Inflammatory macrophage (primary cell): ENCODE results near the gene NCOR1.
"Not testable (repeated sequence)": the region's sequence is repeated elsewhere in the genome, so short reads cannot be mapped to it uniquely, and the experiment has no call there.

Experiments
- DNase-seq, 2 donors: peaks; one replicate each; pipeline ENCODE4 v3.0.0-alpha.2; 2020 to 2022

NCOR1 gene

DNA sequence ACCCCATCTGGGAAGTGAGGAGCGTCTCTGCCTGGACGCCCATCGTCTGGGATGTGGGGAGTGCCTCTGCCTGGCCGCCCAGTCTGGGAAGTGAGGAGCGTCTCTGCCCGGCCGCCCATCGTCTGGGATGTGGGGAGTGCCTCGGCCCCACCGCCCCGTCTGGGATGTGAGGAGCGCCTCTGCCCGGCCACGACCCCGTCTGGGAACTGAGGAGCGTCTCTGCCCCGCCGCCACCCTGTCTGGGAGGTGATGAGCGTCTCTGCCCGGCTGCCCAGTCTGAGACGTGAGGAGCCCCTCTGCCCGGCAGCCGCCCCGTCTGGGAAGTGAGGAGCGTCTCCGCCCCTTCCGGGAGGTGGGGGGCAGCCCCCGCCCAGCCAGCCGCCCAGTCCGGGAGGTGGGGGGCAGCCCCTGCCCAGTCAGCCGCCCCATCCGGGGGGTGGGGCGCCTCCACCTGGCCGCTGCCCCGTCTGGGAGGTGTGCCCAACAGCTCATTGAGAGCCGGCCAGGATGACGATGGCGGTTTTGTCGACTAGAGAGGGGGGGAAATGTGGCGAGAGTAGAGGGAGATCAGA, 69.9 kb downstream of the NCOR1 start:
- DNase-seq: not testable (repeated sequence)

DNA sequence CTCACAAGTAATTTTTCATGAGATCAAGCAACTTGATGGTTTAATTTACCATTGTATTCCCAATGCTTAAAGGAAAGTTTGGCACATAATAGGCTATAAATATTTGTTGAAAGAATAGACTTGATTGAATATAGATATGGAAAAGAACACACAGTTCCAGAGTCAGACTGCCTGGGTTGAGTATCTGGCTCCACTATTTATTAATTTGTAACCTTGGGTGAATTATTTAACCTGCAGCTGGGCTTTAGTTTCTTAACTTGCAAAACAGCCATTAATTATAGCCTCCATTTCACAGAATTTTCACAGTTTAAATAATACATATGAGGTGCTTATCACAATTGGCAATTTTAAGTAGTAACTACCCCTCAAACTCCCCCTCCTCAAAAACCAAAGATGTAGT, 73.6 kb downstream of the NCOR1 start:
- DNase-seq: no peak

DNA sequence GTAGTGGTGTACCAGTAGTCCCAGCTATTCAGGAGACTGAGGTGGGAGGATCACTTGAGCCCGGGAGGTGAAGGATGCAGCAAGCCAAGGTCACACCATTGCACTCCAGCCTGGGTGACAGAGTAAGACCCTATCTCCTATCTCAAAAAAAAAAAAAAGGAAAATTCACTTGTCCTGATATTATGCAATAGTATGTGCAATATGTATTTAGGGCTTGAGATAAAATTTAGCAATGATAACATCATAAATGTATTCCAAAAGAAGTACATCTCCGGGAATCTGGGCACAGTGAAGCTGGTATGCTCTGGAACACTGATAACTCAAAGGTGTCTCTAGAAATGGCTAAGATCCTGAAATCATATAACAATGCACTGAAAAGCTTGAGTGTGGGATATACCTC, 74.5 kb downstream of the NCOR1 start:
- no peak for DNase-seq

DNA sequence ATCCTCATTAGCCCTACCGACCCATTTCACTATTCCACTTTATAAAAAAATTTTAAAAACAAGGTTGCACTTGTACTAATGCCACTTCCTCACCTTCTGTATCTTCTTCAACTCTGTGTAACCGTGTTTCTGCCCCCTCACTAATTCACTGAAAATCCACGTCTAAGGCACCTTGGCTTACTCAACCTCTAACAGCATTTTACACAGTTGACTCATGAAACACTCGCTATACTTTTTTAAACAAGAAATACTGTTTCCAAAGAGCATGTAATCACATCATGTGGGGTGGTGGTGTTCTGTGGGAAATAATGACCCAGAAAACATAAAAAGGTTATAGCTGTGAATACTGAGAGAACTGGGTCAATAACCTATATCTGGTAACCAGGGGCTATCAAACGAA, 79.9 kb downstream of the NCOR1 start:
- no peak for DNase-seq

DNA sequence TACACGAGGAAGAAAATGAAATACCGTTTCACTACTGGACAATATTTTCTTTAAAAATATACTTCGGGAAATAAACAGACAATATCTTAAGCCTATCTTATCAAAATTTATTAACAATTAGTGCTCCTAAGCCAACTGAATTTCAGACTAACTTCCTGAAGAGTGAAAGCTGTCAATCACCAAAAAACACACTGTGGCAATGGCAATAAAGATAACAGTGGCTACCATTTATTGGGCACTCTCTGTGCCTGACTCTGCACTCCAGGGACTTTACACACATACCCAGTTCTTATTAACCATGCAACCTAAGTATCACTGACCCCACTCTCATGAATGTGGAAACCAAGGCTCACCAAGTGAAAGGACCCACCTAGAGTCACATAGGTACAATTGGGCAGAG, 83.7 kb downstream of the NCOR1 start:
- DNase-seq: no peak

DNA sequence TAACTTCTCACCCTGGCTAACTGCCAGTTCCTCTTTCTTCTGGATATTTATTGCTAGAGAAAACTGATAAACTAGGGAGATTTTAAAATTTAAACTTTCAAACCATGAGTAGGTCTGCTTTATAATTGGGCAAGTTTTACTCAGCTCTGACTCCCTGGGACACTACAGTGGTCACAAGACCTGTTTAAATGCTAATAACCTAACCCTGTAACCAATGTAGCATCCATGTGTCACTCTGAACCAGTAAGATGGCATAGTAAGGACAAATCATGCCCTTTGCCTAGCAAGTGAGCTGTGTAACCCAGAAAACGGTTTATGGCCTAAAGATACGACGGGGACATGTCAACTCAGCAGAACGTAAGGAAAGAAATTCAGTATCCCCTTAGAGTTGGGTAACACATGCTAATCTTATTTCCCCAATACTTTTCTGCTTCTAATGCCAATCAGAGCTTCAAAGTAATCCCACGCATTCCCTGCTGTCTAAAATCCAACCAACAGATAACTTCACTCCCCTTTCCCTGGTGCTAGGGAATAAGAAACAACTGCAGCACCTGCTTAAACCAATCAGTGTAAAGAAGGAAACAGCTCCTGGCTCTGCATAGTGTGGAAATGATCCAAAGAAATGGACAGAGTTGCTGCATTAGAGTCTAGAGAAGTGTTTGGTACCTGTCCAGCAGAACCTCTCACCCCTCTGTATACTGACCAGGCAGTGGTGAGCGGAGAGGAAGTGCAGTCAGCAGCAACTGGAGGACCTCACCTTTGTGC, 85.7 kb downstream of the NCOR1 start:
- no peak for DNase-seq

DNA sequence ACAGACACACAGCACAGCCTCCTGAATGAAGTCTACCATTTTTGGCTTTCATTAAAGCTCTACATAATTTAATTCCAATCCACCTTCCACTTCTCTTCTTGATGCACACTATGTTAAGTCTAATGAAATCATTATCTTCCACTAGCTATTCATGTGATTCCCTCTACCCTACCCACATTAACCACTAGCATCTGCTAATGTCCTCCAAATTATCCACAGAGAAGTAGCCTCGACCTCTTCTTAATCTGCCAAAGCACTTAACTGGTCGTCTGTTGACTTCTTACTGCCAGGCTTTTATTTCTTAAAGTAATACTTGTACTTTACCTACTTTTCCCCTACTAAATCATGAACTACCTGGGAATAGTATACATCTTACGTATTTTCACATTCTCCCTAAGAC, 91.8 kb downstream of the NCOR1 start:
- DNase-seq: no peak

DNA sequence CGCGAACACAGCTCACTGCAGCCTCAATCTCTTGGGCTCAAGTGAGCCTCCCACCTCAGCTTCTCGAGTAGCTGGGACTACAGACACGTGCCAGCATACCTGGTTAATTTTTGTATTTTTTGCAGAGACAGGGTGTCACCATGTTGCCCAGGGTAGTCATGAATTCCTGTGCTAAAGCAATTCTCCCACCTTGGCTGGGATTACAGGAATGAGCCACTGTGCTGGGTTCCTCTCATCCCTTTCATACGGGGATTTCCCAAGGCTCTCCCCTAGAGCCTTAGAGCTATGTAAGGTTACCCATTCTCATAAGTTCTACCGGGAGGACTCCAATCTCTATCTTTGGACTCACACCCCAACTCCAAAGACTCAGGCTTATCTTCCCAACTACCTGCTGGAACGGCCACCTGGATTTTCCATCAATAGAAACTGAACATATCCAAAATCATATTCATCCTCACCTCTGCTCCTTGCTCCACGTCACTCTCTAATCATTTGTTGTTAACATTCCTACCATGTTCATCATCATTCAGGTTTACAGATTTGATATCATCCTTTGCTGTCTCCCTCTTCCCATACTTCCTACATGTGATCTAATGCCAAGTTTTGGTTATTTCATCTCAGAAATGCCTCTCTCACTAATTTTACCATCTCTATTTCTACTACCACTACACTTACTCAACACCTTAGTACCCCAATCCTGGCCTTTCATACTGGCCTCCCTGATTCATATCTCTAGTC, 92.5 kb downstream of the NCOR1 start:
- no peak for DNase-seq

DNA sequence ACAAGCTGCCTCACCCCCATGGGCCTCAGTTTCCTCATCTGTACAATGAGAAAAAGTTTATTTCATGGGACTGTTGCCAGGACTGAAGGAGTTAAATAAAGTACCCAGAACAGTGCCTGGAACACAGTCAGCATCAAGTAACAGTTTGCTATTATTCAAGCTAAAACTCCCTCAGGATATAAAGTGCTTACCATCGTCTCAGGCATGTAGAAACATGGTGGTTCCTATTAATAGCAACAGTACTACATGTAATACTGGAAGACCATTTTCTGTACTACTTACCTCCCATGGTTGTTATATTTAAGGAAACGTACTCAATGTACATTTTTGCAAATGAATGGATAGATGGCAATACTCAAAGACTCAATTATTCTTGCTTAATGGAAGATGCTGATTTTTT, 93.4 kb downstream of the NCOR1 start:
- no peak for DNase-seq

DNA sequence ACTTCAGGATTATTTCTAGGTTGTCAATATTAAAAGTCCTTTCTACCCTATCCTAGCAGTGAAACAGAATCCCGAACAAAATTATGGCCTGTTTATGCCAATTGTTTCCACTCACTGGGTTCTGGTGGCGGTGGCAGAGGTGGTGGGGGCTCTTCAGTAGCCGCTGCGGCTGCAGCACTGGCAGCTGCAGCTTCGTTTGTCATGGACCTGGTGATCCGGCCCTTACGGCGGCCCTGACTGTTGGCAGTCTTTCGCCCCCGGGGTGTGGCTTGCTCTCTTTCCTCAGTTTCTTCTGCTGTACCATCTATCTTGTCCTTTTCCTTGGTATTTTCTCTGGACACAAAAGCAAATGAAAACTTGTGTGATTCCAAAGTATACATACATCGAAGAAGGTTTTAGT, 94.4 kb downstream of the NCOR1 start:
- DNase-seq: no peak

DNA sequence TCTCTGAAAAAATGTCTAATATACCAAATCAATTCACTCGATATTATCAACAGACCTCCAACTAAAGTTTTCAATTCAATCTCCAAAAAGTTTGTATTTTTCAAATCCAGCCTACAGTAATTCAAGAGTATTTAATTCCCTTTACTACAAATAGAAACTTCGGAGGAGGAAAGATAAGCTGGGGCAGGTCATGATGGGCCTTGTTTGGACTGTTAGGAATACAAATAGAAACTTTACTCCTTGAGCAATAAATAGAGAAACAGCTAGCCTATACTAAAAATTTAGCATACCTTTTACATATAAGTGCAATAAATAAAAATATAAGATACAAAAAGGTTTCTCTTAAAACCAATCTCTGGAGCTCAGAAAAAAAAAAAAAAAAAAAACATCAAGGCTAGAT, 98.2 kb downstream of the NCOR1 start:
- DNase-seq: no peak

DNA sequence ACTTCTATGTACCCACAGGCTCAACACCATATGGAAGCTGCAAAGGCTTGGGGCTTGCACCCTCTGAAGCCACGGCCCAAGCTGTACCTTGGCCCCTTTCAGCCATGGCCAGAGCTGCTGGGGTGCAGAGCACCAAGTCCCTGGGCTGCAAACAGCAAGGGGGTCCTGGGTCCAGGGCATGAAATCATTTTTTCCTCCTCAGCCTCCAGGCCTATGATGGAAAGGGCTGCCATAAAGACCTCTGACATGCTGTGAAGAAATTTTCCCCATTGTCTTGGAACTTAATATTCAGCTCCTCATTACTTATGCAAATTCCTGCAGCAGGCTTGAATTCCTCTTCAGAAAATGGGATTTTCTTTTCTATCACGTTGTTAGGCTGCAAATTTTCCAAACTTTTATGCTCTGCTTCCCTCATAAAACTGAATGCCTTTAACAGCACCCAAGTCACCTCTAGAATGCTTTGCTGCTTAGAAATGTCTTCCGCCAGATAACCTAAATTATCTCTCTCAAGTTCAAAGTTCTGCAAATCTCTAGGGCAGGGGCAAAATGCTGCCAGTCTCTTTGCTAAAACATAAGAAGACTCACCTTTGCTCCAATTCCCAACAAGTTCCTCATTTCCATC, 100.1 kb downstream of the NCOR1 start:
- not testable (repeated sequence) for DNase-seq

DNA sequence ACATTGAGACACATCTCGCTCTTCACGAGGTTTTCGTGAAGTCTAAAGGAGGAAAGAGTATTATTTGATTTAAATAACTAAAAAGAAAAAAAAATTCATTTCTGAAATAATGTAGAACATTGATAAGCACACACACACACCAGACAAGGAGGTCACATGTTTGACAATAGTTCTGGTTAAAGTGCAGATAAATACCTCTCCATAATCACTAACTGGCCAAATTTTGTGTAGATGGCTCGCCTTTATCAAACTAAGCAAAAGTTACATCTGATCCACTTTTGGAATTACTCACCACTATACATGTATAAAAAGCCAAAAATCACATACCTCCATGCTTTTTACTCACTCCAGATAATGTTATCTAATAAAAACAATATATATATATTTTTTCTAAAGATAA, 106.5 kb downstream of the NCOR1 start:
- no peak for DNase-seq

DNA sequence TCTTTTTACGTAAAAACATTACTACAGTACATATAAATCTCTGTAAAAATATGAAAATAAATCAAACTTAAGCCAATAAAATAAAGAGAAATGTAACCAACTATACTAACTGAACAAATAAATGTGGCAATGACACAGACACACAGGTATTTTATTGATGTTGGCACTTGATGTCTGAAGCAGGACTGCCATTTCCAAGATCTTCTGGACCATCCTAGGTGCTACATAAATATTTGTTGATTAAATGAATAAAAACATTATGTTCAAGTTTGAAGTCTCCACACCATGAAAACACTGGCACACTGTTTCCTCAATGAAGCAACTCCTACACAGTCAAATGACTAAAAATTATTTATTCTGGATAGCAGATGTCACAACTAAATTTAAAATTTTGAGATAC, 106.9 kb downstream of the NCOR1 start:
- DNase-seq: no peak

DNA sequence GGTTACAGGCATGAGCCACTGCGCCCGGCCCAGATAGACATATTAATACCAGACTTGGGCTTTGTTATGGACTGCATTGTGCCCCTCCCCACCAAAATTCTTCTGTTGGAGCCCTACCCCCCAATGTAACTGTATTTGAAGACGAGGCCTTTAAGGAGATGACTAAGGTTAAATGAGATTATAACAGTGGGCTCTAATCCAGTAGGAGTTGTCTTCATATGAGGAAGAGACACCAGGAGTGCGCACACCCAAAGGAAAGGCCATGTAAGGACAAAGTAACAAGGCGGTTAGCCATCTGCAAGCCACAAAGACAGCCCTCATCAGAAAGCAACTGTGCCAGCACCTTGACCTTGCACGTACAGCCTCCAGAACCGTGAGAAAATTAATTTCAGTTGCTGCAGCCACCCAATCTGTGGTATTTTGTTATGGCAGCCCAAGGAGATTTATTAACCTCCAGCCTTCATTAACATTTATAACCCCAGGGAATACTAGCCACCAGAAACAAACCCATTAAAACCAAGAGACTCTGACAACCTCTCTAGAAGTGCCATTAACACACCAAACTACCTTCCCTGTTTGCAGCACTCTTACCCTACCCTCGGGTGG, 108.1 kb downstream of the NCOR1 start:
- DNase-seq: no peak

DNA sequence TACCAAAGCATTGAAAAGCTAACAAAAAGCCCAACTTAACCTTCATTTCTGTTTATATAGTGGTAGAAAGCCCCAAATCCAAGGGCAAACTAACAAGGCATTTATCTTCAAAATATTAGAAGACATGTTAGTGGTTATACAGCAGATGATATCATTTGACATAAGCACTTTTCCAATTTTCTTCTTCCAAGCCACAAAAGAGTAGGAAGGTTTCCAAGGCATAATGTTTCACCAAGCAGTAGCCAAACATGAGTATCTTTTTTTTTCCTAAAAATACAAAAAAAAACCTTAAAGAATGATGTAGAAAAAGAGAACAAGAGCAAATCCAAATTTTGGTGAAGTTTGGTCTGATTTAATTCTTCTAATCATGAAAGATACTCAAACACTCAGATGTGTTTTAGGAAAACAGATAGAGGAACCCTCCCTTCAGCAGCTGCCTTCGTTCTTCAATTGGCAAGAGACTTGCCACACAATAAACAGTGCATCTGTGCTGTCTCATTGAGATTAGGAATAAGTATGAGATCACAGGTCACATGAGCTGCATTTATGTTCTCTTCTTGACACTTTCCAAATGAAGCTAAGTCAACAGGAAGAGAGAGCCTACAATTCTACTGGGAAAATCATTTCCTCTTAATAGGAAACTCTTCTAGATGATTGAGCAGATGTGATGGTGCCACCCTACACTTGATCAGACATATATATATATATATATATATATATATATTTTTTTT, 109.0 kb downstream of the NCOR1 start:
- DNase-seq: peak; percentile 55 to 67

DNA sequence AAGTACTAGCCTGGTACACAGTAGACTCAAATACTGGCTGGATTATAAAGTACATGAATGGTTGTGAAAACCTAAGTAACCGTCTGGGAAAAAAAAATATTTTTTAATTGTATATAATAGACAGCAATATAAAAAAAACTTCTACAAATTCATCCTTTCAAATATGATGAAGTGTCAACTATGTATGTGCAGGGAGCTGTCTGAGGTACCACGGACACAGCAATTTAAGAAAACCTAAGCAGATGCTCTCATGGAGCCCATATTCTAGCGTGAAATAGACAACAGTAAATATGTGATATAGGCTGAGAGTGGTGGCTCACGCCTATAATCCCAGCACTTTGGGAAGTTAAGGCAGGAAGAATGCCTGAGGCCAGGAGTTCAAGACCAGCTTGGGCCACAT, 111.1 kb downstream of the NCOR1 start:
- DNase-seq: no peak

DNA sequence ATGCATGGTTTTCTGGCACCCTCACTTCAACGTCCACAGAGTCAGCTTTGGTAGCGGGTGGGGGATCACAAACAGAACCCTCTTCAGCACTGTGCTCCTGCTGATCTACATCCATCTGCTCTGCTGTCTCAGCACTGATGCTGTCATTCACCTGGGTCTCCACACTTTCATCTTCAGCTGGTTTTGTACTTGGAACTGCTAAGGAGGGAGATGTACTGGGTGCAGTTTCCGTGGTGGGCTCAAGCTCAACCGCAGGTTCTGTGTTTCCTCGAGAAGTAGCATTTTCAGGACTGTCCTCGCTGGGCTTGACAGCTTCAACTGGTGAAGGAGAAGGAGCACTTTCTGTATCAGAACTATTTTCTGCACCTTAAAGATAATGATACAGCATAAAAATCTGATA, 113.9 kb downstream of the NCOR1 start:
- DNase-seq: no peak

DNA sequence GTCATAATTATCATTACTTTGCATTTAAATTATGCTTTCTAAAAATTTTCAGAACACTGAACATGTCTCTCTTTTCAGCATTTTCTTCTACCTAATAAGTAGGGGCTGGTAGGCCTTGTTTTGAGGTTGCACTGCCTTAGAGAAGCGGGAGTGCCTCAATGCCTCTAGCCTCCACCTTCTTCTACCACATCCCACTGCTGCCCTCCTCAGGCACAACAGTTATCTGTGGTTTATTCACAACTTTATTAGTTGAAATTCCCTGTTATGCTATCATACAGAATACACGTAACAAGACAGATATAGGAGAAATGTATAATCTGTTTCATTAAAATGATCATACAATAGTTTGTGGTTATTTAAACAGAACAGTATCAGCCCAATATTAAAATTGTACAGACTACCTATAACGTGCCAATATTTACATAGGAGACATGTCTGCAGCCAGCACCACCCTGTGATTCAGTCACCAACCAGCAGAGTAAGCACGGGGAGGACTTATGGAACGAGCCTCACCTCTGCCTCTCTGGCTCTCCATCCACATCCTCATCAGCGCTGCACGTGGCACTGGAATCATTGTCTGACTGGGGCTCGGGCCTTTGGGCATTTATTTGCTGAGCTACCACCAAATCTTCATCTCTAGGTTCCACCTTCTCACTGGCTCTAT, 114.5 kb downstream of the NCOR1 start:
- no peak for DNase-seq

DNA sequence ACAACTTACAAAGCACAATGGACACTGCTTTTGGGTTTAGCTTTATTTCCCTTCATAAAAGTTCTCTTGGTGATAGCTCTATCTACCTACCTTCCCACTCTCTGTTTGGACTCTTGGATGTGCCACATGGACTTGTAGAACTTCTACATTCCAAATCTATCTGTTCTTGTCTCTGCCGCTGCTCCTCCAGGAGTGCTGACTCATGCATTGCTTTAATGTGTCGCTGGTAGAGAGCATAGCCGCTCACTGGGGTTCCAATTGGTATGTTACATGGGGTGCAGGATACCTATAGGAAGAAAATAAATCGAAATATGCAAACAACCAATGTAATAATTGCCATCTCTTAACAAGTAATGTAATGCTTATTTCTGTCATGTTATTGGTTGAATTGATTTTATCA, 123.6 kb downstream of the NCOR1 start:
- DNase-seq: no peak

DNA sequence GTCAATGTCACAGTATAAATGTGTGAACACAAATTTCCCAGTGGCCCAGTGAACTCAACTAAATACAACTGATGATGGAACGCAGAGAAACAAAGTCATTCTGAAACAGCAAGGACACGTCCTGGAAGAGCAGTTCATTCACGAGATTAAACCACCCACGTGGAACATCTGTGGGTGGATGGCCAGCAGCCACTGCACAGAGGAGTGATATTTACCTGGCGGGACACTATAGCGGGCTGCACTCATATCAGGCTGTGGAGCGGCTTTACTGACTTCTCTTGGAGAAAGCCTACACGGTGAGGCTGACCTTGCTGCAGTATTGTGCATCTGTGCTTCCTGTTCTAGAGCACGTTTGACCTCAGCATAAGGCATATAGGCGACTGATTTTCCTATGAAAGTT, 128.4 kb downstream of the NCOR1 start:
- DNase-seq: no peak
